ENCODE measurements around the gene SORCS3. TPM values are rescaled to one million over a fixed set of nuclear protein-coding genes. Genes with fewer than 3 reads are reported as not detected.
A peak's percentile ranks its signal among the peaks of the same experiment; 100 is the strongest.

Gene SORCS3
- polyA plus RNA-seq, 1 donor from 2014 or later = 9.8 TPM

DNA sequence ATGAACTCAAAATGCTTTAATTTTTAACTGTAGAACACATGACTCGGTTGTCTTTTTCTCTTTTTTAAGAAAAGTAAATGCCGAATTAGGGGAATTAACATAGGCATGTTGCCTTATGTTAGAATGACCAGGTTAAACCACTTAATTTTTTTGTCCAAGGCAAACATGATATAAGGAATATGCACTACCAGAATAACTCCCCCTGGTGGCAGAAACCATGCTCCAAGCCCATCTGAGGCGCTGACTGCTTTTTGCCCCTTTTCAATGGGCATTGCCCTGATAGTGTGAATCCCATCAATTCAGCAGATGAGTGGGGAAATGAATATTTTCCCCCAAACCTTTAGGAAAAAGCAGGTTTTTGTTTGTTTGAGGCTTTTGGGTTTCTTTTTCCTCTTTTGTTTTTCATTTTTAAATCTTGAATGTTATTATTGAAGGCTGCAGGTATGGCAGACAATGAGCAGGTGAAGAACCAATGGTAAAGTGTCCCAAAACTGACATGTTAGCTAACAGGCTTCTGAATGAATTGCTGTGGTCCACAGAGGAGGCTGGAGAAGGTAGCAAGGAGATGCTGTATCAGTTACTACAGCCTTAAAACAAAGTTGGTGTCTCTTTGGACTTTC, 284.3 kb downstream of the SORCS3 start:
- Histone ChIP-seq H3K79me2 (replicated peaks; ENCODE audit: insufficient read depth, low read length) (no peaks in the 10 kb centered on the region), H3K36me3 (ENCODE audit: insufficient read depth, low read length) (no peaks in the 10 kb centered on the region), H3K4me3 (ENCODE audit: low read length) (no peak overlapping the region), H3K9me2 (ENCODE audit: insufficient read depth, low read length) (no peaks in the 10 kb centered on the region), H3K27me3 (ENCODE audit: insufficient read depth, low read depth, low read length) (no peaks in the 10 kb centered on the region), H3K9me3 (ENCODE audit: low read length) (no peaks in the 10 kb centered on the region), H3K4me2 (ENCODE audit: low read length) (no peak overlapping the region), H3F3A (ENCODE audit: insufficient read depth, low read length, poor library complexity, severe bottlenecking) (no peaks in the 10 kb centered on the region), H2AFZ (ENCODE audit: low read depth, low read length) (no peak overlapping the region), H3K27ac (ENCODE audit: low read length) (no peak overlapping the region), H3K9ac (ENCODE audit: low read length) (no peak overlapping the region), H4K20me1 (ENCODE audit: insufficient read depth) (no peaks in the 10 kb centered on the region)
- TF ChIP-seq EP300 (conservative IDR thresholded peaks at IDR 0.05; ENCODE audit: poor library complexity, severe bottlenecking) (no peak), MXI1 (conservative IDR thresholded peaks at IDR 0.05; ENCODE audit: poor library complexity, severe bottlenecking) (no peak), POLR2AphosphoS5 (IDR thresholded peaks at IDR 0.05) (no peak), SMC3 (conservative IDR thresholded peaks at IDR 0.05; ENCODE audit: poor library complexity) (peak; percentile 75), EZH2 (IDR thresholded peaks at IDR 0.05; ENCODE audit: borderline replicate concordance, insufficient read depth, low read length, poor library complexity, severe bottlenecking) (no peak), TAF1 (IDR thresholded peaks at IDR 0.05; ENCODE audit: low read depth) (no peak), RAD21 (conservative IDR thresholded peaks at IDR 0.05) (peak; percentile 59)
- TF ChIP-seq, protein P1, sequence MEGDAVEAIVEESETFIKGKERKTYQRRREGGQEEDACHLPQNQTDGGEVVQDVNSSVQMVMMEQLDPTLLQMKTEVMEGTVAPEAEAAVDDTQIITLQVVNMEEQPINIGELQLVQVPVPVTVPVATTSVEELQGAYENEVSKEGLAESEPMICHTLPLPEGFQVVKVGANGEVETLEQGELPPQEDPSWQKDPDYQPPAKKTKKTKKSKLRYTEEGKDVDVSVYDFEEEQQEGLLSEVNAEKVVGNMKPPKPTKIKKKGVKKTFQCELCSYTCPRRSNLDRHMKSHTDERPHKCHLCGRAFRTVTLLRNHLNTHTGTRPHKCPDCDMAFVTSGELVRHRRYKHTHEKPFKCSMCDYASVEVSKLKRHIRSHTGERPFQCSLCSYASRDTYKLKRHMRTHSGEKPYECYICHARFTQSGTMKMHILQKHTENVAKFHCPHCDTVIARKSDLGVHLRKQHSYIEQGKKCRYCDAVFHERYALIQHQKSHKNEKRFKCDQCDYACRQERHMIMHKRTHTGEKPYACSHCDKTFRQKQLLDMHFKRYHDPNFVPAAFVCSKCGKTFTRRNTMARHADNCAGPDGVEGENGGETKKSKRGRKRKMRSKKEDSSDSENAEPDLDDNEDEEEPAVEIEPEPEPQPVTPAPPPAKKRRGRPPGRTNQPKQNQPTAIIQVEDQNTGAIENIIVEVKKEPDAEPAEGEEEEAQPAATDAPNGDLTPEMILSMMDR (IDR thresholded peaks at IDR 0.05; ENCODE audit: poor library complexity, severe bottlenecking) = peak; percentile 65
- TF ChIP-seq, protein P2, sequence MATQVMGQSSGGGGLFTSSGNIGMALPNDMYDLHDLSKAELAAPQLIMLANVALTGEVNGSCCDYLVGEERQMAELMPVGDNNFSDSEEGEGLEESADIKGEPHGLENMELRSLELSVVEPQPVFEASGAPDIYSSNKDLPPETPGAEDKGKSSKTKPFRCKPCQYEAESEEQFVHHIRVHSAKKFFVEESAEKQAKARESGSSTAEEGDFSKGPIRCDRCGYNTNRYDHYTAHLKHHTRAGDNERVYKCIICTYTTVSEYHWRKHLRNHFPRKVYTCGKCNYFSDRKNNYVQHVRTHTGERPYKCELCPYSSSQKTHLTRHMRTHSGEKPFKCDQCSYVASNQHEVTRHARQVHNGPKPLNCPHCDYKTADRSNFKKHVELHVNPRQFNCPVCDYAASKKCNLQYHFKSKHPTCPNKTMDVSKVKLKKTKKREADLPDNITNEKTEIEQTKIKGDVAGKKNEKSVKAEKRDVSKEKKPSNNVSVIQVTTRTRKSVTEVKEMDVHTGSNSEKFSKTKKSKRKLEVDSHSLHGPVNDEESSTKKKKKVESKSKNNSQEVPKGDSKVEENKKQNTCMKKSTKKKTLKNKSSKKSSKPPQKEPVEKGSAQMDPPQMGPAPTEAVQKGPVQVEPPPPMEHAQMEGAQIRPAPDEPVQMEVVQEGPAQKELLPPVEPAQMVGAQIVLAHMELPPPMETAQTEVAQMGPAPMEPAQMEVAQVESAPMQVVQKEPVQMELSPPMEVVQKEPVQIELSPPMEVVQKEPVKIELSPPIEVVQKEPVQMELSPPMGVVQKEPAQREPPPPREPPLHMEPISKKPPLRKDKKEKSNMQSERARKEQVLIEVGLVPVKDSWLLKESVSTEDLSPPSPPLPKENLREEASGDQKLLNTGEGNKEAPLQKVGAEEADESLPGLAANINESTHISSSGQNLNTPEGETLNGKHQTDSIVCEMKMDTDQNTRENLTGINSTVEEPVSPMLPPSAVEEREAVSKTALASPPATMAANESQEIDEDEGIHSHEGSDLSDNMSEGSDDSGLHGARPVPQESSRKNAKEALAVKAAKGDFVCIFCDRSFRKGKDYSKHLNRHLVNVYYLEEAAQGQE (IDR thresholded peaks at IDR 0.05; ENCODE audit: borderline replicate concordance) = no peak

- Histone ChIP-seq H4K20me1 (ENCODE audit: insufficient read depth) (no peaks in the 10 kb centered on the region), H3K4me2 (ENCODE audit: low read length) (no peak overlapping the region), H3K79me2 (replicated peaks; ENCODE audit: insufficient read depth, low read length) (no peaks in the 10 kb centered on the region), H2AFZ (ENCODE audit: low read depth, low read length) (no peak overlapping the region), H3K36me3 (ENCODE audit: insufficient read depth, low read length) (no peaks in the 10 kb centered on the region), H3K9me3 (ENCODE audit: low read length) (no peaks in the 10 kb centered on the region), H3F3A (ENCODE audit: insufficient read depth, low read length, poor library complexity, severe bottlenecking) (no peaks in the 10 kb centered on the region), H3K4me3 (ENCODE audit: low read length) (no peak overlapping the region), H3K27ac (ENCODE audit: low read length) (no peak overlapping the region), H3K9ac (ENCODE audit: low read length) (no peak overlapping the region), H3K27me3 (ENCODE audit: insufficient read depth, low read depth, low read length) (no peaks in the 10 kb centered on the region), H3K9me2 (ENCODE audit: insufficient read depth, low read length) (no peaks in the 10 kb centered on the region)
- TF ChIP-seq, protein P2 (IDR thresholded peaks at IDR 0.05; ENCODE audit: borderline replicate concordance) = no peak
- no peak for TF ChIP-seq EP300 (conservative IDR thresholded peaks at IDR 0.05; ENCODE audit: poor library complexity, severe bottlenecking)
- no peak for TF ChIP-seq SMC3 (conservative IDR thresholded peaks at IDR 0.05; ENCODE audit: poor library complexity)
- no peak for TF ChIP-seq EZH2 (IDR thresholded peaks at IDR 0.05; ENCODE audit: borderline replicate concordance, insufficient read depth, low read length, poor library complexity, severe bottlenecking)
- no peak for TF ChIP-seq RAD21 (conservative IDR thresholded peaks at IDR 0.05)
- TF ChIP-seq POLR2AphosphoS5 (IDR thresholded peaks at IDR 0.05) = no peak
- TF ChIP-seq TAF1 (IDR thresholded peaks at IDR 0.05; ENCODE audit: low read depth) = no peak
- TF ChIP-seq MXI1 (conservative IDR thresholded peaks at IDR 0.05; ENCODE audit: poor library complexity, severe bottlenecking) = no peak
- TF ChIP-seq, protein P1 (IDR thresholded peaks at IDR 0.05; ENCODE audit: poor library complexity, severe bottlenecking) = no peak
These were observed 287.6 kb downstream of the SORCS3 start for GRCh38 chr10:104928734-104929133.
